ENCODE data around the gene AFF3. TPM values are rescaled to one million over a fixed set of nuclear protein-coding genes. Genes with fewer than 3 reads are reported as not detected.

AFF3 gene
- total RNA-seq, 2 experiments from 2014 or later = 3.1 to 3.5 TPM

DNA sequence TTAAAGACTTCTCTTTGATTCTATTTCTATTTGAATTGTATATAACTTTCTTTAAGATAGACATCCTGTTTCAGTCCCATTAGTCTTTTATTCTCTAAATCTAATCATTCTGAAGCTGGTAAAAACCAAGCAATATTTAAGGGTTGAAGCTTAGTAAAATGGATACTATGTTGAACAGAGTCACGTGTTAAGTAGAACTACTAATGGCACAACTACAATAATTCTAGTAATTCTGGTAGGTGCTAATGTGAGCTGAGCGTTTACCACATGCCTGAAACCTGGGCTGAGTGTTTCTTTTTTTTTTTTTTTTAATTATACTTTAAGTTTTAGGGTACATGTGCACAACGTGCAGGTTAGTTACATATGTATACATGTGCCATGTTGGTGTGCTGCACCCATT is 8.9 kb upstream of the AFF3 start:
- H3K4me3 Mint-ChIP-seq = no peak overlapping the region
- peaks cover 3% of the 10 kb centered on the region for H3K9me3 Mint-ChIP-seq
- H3K27ac Mint-ChIP-seq = no peak overlapping the region
- H3K4me1 Mint-ChIP-seq (ENCODE audit: low read depth) = no peaks in the 10 kb centered on the region
- ChIA-PET POLR2A (no interaction called here), CTCF (no interaction called here)
- TF ChIP-seq, protein P1, sequence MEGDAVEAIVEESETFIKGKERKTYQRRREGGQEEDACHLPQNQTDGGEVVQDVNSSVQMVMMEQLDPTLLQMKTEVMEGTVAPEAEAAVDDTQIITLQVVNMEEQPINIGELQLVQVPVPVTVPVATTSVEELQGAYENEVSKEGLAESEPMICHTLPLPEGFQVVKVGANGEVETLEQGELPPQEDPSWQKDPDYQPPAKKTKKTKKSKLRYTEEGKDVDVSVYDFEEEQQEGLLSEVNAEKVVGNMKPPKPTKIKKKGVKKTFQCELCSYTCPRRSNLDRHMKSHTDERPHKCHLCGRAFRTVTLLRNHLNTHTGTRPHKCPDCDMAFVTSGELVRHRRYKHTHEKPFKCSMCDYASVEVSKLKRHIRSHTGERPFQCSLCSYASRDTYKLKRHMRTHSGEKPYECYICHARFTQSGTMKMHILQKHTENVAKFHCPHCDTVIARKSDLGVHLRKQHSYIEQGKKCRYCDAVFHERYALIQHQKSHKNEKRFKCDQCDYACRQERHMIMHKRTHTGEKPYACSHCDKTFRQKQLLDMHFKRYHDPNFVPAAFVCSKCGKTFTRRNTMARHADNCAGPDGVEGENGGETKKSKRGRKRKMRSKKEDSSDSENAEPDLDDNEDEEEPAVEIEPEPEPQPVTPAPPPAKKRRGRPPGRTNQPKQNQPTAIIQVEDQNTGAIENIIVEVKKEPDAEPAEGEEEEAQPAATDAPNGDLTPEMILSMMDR (IDR thresholded peaks at IDR 0.05) = no peak
- H3K27me3 Mint-ChIP-seq = peaks cover 9% of the 10 kb centered on the region
- peaks cover 1% of the 10 kb centered on the region for H3K36me3 Mint-ChIP-seq (ENCODE audit: low read depth)
- DNase-seq (no peak), ATAC-seq (peak; percentile 30)
- intact Hi-C loops (cut with micrococcal nuclease) = no loop called here

DNA sequence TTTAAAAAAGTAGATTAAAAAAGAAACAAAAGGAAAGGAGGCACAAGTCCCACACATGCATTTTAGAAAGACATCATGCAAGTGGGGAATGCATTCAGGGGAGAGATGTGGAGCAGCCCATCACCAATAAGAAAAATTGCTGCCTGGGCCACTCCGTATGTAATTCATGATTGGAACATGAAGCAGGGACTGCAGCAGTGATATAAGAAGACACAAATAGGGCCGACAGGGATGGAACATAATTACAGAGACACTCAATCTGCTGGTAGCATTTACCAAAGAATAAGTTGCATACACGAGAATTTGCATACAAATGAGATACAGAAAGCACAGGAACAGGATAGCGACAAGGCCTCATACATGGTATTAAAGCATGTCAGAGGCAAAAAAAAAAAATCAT is 6.5 kb upstream of the AFF3 start:
- no peak overlapping the region for H3K4me3 Mint-ChIP-seq
- peaks cover 1% of the 10 kb centered on the region for H3K36me3 Mint-ChIP-seq (ENCODE audit: low read depth)
- ChIA-PET POLR2A (no interaction called here), CTCF (no interaction called here)
- intact Hi-C loops (cut with micrococcal nuclease) = no loop called here
- ATAC-seq = no peak
- no peak overlapping the region for H3K27ac Mint-ChIP-seq
- H3K27me3 Mint-ChIP-seq = peaks cover under 1% of the 10 kb centered on the region
- TF ChIP-seq, protein P1 (IDR thresholded peaks at IDR 0.05) = no peak
- peaks cover 2% of the 10 kb centered on the region for H3K9me3 Mint-ChIP-seq
- no peaks in the 10 kb centered on the region for H3K4me1 Mint-ChIP-seq (ENCODE audit: low read depth)
- no peak for DNase-seq

DNA sequence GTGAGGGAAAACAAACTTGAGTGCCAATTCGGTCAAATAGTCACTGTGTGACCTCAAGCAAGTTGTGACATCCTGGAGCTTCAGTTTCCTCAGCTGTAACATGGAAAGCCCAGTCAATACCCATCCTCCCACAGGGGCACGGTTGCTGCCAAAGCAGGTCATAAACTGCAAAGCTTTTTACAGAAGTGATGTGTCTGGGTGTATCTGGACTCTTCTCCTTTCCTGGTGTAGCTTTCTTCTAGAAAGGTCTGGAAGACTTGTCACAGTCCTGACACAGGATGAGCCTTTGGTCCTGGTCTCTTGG is 4.2 kb upstream of the AFF3 start:
- CTCF ChIA-PET = no interaction called here
- no peak for ATAC-seq
- Mint-ChIP-seq H3K27me3 (peaks cover 2% of the 10 kb centered on the region), H3K4me3 (no peak overlapping the region), H3K9me3 (no peaks in the 10 kb centered on the region), H3K27ac (no peak overlapping the region), H3K36me3 (ENCODE audit: low read depth) (no peaks in the 10 kb centered on the region), H3K4me1 (ENCODE audit: low read depth) (peaks cover 21% of the 10 kb centered on the region)
- DNase-seq = no peak
- POLR2A ChIA-PET = no interaction called here
- TF ChIP-seq, protein P1 (IDR thresholded peaks at IDR 0.05) = no peak
- intact Hi-C loops (cut with micrococcal nuclease) = no loop called here

DNA sequence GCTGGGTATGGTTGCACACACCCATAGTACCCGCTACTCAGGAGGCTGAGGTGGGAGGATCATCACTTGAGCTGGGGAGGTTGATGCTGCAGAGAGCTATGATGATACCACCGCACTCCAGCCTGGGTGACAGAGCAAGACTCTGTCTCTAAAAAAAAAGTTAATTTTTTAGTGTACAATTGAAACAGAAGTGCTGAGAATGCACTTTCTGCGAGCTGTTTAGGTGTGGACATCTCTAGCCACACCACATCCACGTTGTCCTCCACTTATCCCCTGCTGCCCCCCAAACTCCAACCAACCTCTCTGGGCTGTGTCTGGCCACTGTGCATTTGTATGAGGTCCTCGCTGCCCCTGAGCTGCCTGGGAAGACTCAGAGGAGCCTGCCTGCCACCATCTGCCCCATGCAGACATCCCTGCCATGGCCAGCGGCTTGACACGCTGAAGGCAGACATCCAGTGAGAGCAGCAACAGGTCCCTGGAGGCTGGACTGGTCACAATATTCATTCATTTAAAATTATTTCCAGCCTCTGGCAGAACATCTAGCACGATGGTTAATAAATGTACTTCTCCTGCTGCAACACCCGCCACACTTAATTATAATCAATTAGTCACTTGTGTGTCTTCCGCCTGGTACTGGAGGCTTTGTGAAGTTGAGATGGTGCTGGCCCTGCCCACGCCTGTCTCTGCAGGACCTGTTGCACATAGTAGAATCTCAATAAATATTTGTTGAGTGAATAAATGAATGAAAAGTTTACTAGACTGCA is 3.7 kb upstream of the AFF3 start:
- Mint-ChIP-seq H3K4me3 (no peak overlapping the region), H3K27me3 (peaks cover 2% of the 10 kb centered on the region), H3K36me3 (ENCODE audit: low read depth) (no peaks in the 10 kb centered on the region), H3K9me3 (no peaks in the 10 kb centered on the region), H3K27ac (no peak overlapping the region), H3K4me1 (ENCODE audit: low read depth) (peaks cover 24% of the 10 kb centered on the region)
- TF ChIP-seq, protein P1 (IDR thresholded peaks at IDR 0.05) = no peak
- POLR2A ChIA-PET = no interaction called here
- ATAC-seq = no peak
- DNase-seq = no peak
- intact Hi-C loops (cut with micrococcal nuclease) = no loop called here
- CTCF ChIA-PET = no interaction called here

DNA sequence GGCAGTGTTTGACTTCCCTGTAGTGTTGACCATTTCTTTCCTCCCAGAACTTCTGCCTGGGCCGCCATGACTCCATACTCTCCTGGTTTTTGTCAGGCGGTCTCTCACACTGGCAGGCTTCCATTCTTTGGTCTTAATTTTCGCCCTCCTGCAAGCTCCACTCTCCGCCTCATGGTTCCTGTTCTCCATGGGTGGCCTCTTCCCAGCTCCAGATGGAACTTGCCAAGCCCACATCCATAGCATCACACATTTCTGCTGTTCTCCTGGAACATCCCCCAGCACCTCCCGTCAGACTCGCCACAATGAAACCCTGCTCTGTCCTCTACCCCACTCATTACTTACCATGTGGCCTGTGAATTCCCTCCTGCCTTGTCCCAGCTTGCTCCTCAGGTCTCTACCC is 896 bp upstream of the AFF3 start:
- Mint-ChIP-seq H3K36me3 (ENCODE audit: low read depth) (no peaks in the 10 kb centered on the region), H3K27ac (no peak overlapping the region), H3K27me3 (peaks cover 2% of the 10 kb centered on the region), H3K9me3 (no peaks in the 10 kb centered on the region), H3K4me1 (ENCODE audit: low read depth) (peaks cover 43% of the 10 kb centered on the region), H3K4me3 (peak overlapping the region; percentile 77)
- ATAC-seq = no peak
- POLR2A ChIA-PET = no interaction called here
- no peak for DNase-seq
- intact Hi-C loops (cut with micrococcal nuclease) = loop anchor here (5.0 kb wide), 1 partner anchor 81 kb away; no protein-coding TSS in a partner anchor
- CTCF ChIA-PET = no interaction called here
- TF ChIP-seq, protein P1 (IDR thresholded peaks at IDR 0.05) = no peak

Measured in activated CD8-positive, alpha-beta T cell treated with anti-CD3 and anti-CD28 coated beads for 36 hours (primary cell).